ENCODE data around the gene IFIH1. TPM values are rescaled to one million over a fixed set of nuclear protein-coding genes. Genes with fewer than 3 reads are reported as not detected.

The IFIH1 gene
- total RNA-seq, 1 donor from 2014 or later, result 10.4 TPM

DNA sequence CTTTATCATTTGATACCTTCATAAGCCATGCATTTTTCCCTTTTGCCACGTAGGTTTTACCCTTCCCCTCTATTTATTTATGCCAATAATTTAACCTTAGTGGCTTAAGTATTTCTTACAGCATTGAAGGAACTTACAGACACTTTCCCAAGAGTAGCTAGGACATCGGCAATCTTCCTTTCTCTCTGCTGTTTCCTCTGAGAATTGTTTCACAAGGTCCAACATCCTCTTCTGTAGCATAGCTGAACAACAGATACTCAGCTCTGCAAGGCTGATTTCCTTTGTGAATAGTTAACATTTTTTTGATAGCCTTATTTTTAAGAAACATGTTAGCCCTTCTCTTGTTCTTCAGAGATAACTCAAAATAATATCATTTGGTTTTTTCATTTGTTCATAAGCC, 24.4 kb upstream of the IFIH1 start:
- Mint-ChIP-seq H3K9me3 (no peaks in the 10 kb centered on the region), H3K27me3 (peaks cover 12% of the 10 kb centered on the region), H3K4me1 (ENCODE audit: unreplicated experiment) (peaks cover 4% of the 10 kb centered on the region), H3K4me3 (peak overlapping the region; percentile 91), H3K27ac (no peak overlapping the region), H3K36me3 (no peaks in the 10 kb centered on the region)
- DNase-seq (ENCODE audit: extremely low spot score, unreplicated experiment), result no peak
- TF ChIP-seq CTCF (conservative IDR thresholded peaks at IDR 0.05), result no peak

DNA sequence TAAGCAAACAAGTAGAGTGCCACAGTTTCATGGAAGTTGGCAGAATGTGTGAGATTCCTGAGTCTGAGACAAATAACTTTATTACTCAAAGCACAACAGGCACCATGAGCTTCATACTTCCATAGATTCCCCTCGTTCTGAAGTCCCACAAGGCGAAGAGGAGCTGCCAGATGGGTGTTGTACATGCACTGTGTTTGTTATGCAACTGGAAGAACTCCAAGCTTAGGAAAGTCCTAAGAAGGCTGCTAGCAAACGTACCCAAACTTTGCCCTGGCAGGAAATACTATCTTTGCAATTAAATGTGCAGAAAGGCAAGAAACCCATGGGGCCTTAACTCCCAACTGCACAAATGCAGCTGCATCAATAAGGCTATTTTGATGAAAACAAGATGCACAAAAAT, 23.8 kb upstream of the IFIH1 start:
- no peaks in the 10 kb centered on the region for H3K36me3 Mint-ChIP-seq
- no peak for TF ChIP-seq CTCF (conservative IDR thresholded peaks at IDR 0.05)
- H3K4me3 Mint-ChIP-seq, result no peak overlapping the region
- no peak for DNase-seq (ENCODE audit: extremely low spot score, unreplicated experiment)
- no peak overlapping the region for H3K27ac Mint-ChIP-seq
- H3K4me1 Mint-ChIP-seq (ENCODE audit: unreplicated experiment), result peaks cover 4% of the 10 kb centered on the region
- no peaks in the 10 kb centered on the region for H3K9me3 Mint-ChIP-seq
- H3K27me3 Mint-ChIP-seq, result peaks cover 12% of the 10 kb centered on the region

- peaks cover 12% of the 10 kb centered on the region for H3K27me3 Mint-ChIP-seq
- TF ChIP-seq CTCF (conservative IDR thresholded peaks at IDR 0.05), result no peak
- no peak for DNase-seq (ENCODE audit: extremely low spot score, unreplicated experiment)
- no peak overlapping the region for H3K27ac Mint-ChIP-seq
- H3K4me1 Mint-ChIP-seq (ENCODE audit: unreplicated experiment), result peaks cover 4% of the 10 kb centered on the region
- H3K4me3 Mint-ChIP-seq, result no peak overlapping the region
- H3K9me3 Mint-ChIP-seq, result no peaks in the 10 kb centered on the region
- H3K36me3 Mint-ChIP-seq, result no peaks in the 10 kb centered on the region
Observed at GRCh38 chr2:162340822-162341221, 22.3 kb upstream of the IFIH1 start.

GRCh38 chr2:162337868-162338267, 19.4 kb upstream of the IFIH1 start:
- H3K4me1 Mint-ChIP-seq (ENCODE audit: unreplicated experiment), result no peaks in the 10 kb centered on the region
- DNase-seq (ENCODE audit: extremely low spot score, unreplicated experiment), result no peak
- no peak for TF ChIP-seq CTCF (conservative IDR thresholded peaks at IDR 0.05)
- no peaks in the 10 kb centered on the region for H3K36me3 Mint-ChIP-seq
- peaks cover 8% of the 10 kb centered on the region for H3K27me3 Mint-ChIP-seq
- no peak overlapping the region for H3K27ac Mint-ChIP-seq
- no peaks in the 10 kb centered on the region for H3K9me3 Mint-ChIP-seq
- H3K4me3 Mint-ChIP-seq, result no peak overlapping the region

- no peaks in the 10 kb centered on the region for H3K36me3 Mint-ChIP-seq
- no peaks in the 10 kb centered on the region for H3K27me3 Mint-ChIP-seq
- no peak for DNase-seq (ENCODE audit: extremely low spot score, unreplicated experiment)
- H3K9me3 Mint-ChIP-seq, result no peaks in the 10 kb centered on the region
- TF ChIP-seq CTCF (conservative IDR thresholded peaks at IDR 0.05), result peak; percentile 65
- H3K4me3 Mint-ChIP-seq, result no peak overlapping the region
- H3K4me1 Mint-ChIP-seq (ENCODE audit: unreplicated experiment), result no peaks in the 10 kb centered on the region
- H3K27ac Mint-ChIP-seq, result no peak overlapping the region
Observed at GRCh38 chr2:162333968-162334367, 15.5 kb upstream of the IFIH1 start.

GRCh38 chr2:162330881-162331280, 12.4 kb upstream of the IFIH1 start:
- Mint-ChIP-seq H3K9me3 (no peaks in the 10 kb centered on the region), H3K36me3 (no peaks in the 10 kb centered on the region), H3K27me3 (no peaks in the 10 kb centered on the region), H3K4me3 (no peak overlapping the region), H3K4me1 (ENCODE audit: unreplicated experiment) (no peaks in the 10 kb centered on the region), H3K27ac (no peak overlapping the region)
- no peak for TF ChIP-seq CTCF (conservative IDR thresholded peaks at IDR 0.05)
- DNase-seq (ENCODE audit: extremely low spot score, unreplicated experiment), result no peak

Measured in type B pancreatic cell (in vitro differentiated cells).